Measurements from ENCODE around the gene AJAP1.

Gene AJAP1

GRCh38 chr1:4836574-4836973 lies 182.2 kb downstream of the AJAP1 start:
- H3K27ac ChIP-seq: no peak overlapping the region
- TF ChIP-seq ZFX (IDR thresholded peaks at IDR 0.05; ENCODE audit: borderline replicate concordance): no peak
- TF ChIP-seq, protein P1, sequence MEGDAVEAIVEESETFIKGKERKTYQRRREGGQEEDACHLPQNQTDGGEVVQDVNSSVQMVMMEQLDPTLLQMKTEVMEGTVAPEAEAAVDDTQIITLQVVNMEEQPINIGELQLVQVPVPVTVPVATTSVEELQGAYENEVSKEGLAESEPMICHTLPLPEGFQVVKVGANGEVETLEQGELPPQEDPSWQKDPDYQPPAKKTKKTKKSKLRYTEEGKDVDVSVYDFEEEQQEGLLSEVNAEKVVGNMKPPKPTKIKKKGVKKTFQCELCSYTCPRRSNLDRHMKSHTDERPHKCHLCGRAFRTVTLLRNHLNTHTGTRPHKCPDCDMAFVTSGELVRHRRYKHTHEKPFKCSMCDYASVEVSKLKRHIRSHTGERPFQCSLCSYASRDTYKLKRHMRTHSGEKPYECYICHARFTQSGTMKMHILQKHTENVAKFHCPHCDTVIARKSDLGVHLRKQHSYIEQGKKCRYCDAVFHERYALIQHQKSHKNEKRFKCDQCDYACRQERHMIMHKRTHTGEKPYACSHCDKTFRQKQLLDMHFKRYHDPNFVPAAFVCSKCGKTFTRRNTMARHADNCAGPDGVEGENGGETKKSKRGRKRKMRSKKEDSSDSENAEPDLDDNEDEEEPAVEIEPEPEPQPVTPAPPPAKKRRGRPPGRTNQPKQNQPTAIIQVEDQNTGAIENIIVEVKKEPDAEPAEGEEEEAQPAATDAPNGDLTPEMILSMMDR (IDR thresholded peaks at IDR 0.05): no peak

GRCh38 chr1:4837031-4837600 lies 182.7 kb downstream of the AJAP1 start:
- no peak overlapping the region for H3K27ac ChIP-seq
- no peak for TF ChIP-seq ZFX (IDR thresholded peaks at IDR 0.05; ENCODE audit: borderline replicate concordance)
- TF ChIP-seq, protein P1 (IDR thresholded peaks at IDR 0.05): no peak

- H3K27ac ChIP-seq: no peak overlapping the region
- TF ChIP-seq, protein P1 (IDR thresholded peaks at IDR 0.05): no peak
- TF ChIP-seq ZFX (IDR thresholded peaks at IDR 0.05; ENCODE audit: borderline replicate concordance): no peak
These were observed 183.3 kb downstream of the AJAP1 start for GRCh38 chr1:4837752-4838151.

DNA sequence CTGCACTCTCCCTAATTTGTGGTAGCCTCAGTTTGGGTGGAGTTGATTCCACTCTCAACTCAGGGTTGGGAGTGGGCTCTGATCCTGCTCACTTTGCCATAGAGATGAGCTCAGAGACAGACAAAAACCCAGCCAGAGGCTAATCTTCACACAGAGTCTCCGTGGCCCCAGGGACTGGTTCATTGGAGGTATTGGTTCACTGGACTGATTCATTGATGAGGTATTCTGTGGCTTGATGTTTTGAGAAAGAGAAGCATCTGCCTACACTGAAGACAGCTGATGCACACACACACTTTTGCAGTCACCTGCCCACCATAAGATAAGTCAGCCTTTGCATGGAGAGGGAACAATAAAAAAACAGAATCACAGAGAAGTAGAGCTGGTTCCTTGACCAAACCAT lies 183.8 kb downstream of the AJAP1 start:
- H3K27ac ChIP-seq: no peak overlapping the region
- TF ChIP-seq, protein P1 (IDR thresholded peaks at IDR 0.05): no peak
- no peak for TF ChIP-seq ZFX (IDR thresholded peaks at IDR 0.05; ENCODE audit: borderline replicate concordance)
